ENCODE measurements around the gene LRP5. TPM values are rescaled to one million over a fixed set of nuclear protein-coding genes. Genes with fewer than 3 reads are reported as not detected.

The LRP5 gene
- total RNA-seq, 2 experiments from 2014 or later = 2.0 to 2.9 TPM

- no peak overlapping the region for H3K27ac ChIP-seq (ENCODE audit: low read depth in 1 of 2, low read length in 2 of 2)
- peaks cover 40% of the 10 kb centered on the region for H3K36me3 Mint-ChIP-seq (ENCODE audit: low read depth)
Observed at GRCh38 chr11:68481579-68482240, 169.3 kb downstream of the LRP5 start.

DNA sequence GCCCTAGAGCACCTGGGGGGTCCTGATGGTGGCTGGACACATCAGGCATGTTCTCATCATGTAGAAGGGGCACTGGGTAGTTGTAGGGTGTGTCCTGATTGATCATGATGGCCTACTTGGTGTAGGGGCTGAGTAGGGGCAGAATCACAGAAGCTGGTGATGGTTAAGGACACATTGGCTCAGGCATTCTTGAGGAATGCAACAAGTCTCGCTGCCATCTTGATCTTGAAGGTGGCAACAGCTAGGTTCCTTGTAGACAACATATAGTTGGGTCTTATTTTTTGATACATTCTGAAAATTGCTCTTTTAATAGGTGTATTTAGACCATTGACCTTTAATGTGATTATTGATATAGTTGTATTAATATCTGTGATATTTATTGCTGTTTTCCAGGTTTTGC lies 176.2 kb downstream of the LRP5 start:
- H3K27me3 Mint-ChIP-seq = no peaks in the 10 kb centered on the region
- no peak for TF ChIP-seq CTCF (IDR thresholded peaks at IDR 0.05)
- peaks cover 88% of the 10 kb centered on the region for H3K4me1 Mint-ChIP-seq (ENCODE audit: low read depth)
- H3K36me3 ChIP-seq (ENCODE audit: insufficient read depth, low read length) = peaks cover 2% of the 10 kb centered on the region
- DNase-seq = no peak
- H3K4me3 ChIP-seq (ENCODE audit: low read length) = no peak overlapping the region
- H3K9me3 Mint-ChIP-seq = no peaks in the 10 kb centered on the region
- no peak for ATAC-seq (ENCODE audit: poor library complexity)
- intact Hi-C loops (cut with DNase I, micrococcal nuclease) = loop anchor here in 1 of 2 experiments (5.0 kb wide), 1 partner anchor 39 kb away; no protein-coding TSS in a partner anchor
- POLR2A ChIA-PET = interaction anchor here (0.6 to 1.1 kb wide), 2 partner anchors 21 to 22 kb away, joined by 3 read pairs; no protein-coding TSS in a partner anchor
- H3K27ac ChIP-seq (ENCODE audit: low read depth in 1 of 2, low read length in 2 of 2) = no peak overlapping the region
- no peaks in the 10 kb centered on the region for H3K9me3 ChIP-seq (ENCODE audit: control insufficient read depth in 1 of 2, insufficient read depth in 1 of 2, low read length in 2 of 2)
- H3K27ac Mint-ChIP-seq = peak overlapping the region; percentile 40
- H3K4me3 Mint-ChIP-seq = peak overlapping the region; percentile 1
- H3K36me3 Mint-ChIP-seq (ENCODE audit: low read depth) = peaks cover 25% of the 10 kb centered on the region
- H3K4me1 ChIP-seq (ENCODE audit: insufficient read depth, low read length) = peaks cover 41% of the 10 kb centered on the region
- no peaks in the 10 kb centered on the region for H3K27me3 ChIP-seq (ENCODE audit: control insufficient read depth in 1 of 2, insufficient read depth in 2 of 2, low read length in 2 of 2)
- CTCF ChIA-PET = interaction anchor here (1.2 to 1.6 kb wide), 2 partner anchors 16 to 33 kb away, joined by 3 read pairs; no protein-coding TSS in a partner anchor

More at GRCh38 chr11:68481579-68482240, 169.3 kb downstream of the LRP5 start:
- intact Hi-C loops (cut with DNase I, micrococcal nuclease) = no loop called here
- Histone ChIP-seq H3K4me3 (ENCODE audit: low read length) (no peak overlapping the region), H3K9me3 (ENCODE audit: control insufficient read depth in 1 of 2, insufficient read depth in 1 of 2, low read length in 2 of 2) (no peaks in the 10 kb centered on the region), H3K27me3 (ENCODE audit: control insufficient read depth in 1 of 2, insufficient read depth in 2 of 2, low read length in 2 of 2) (no peaks in the 10 kb centered on the region), H3K36me3 (ENCODE audit: insufficient read depth, low read length) (peaks cover 4% of the 10 kb centered on the region), H3K4me1 (ENCODE audit: insufficient read depth, low read length) (peaks cover 30% of the 10 kb centered on the region)
- Mint-ChIP-seq H3K27me3 (no peaks in the 10 kb centered on the region), H3K4me3 (no peak overlapping the region), H3K4me1 (ENCODE audit: low read depth) (peaks cover 91% of the 10 kb centered on the region), H3K9me3 (no peaks in the 10 kb centered on the region), H3K27ac (peak overlapping the region; percentile 41)
- DNase-seq (no peak), ATAC-seq (ENCODE audit: poor library complexity) (no peak)
- ChIA-PET POLR2A (interaction anchor here (1.4 kb wide), 1 partner anchor 21 kb away, joined by 6 read pairs; the partner anchor contains the start of gene PPP6R3), CTCF (interaction anchor here (0.9 to 1.0 kb wide), 2 partner anchors 10 to 13 kb away, joined by 3 read pairs; no protein-coding TSS in a partner anchor)
- no peak for TF ChIP-seq CTCF (IDR thresholded peaks at IDR 0.05)

- Mint-ChIP-seq H3K27ac (no peak overlapping the region), H3K27me3 (no peaks in the 10 kb centered on the region), H3K9me3 (no peaks in the 10 kb centered on the region), H3K4me3 (no peak overlapping the region), H3K4me1 (ENCODE audit: low read depth) (peaks cover 82% of the 10 kb centered on the region), H3K36me3 (ENCODE audit: low read depth) (peaks cover 9% of the 10 kb centered on the region)
- intact Hi-C loops (cut with DNase I, micrococcal nuclease) = no loop called here
- DNase-seq = no peak
- H3K9me3 ChIP-seq (ENCODE audit: control insufficient read depth in 1 of 2, insufficient read depth in 1 of 2, low read length in 2 of 2) = no peaks in the 10 kb centered on the region
- H3K27me3 ChIP-seq (ENCODE audit: control insufficient read depth in 1 of 2, insufficient read depth in 2 of 2, low read length in 2 of 2) = no peaks in the 10 kb centered on the region
- ChIA-PET POLR2A (interaction anchor here (1.1 kb wide), 1 partner anchor 9 kb away, joined by 4 read pairs; no protein-coding TSS in a partner anchor), CTCF (interaction anchor here (0.7 to 1.7 kb wide), 3 partner anchors 10 to 14 kb away, joined by 3 to 7 read pairs (median 4); no protein-coding TSS in a partner anchor)
- no peak overlapping the region for H3K4me3 ChIP-seq (ENCODE audit: low read length)
- H3K36me3 ChIP-seq (ENCODE audit: insufficient read depth, low read length) = no peaks in the 10 kb centered on the region
- H3K4me1 ChIP-seq (ENCODE audit: insufficient read depth, low read length) = peaks cover 44% of the 10 kb centered on the region
- ATAC-seq (ENCODE audit: poor library complexity) = no peak
- TF ChIP-seq CTCF (IDR thresholded peaks at IDR 0.05) = no peak
- H3K27ac ChIP-seq (ENCODE audit: low read depth in 1 of 2, low read length in 2 of 2) = no peak overlapping the region
Observed at GRCh38 chr11:68495220-68495729, 182.9 kb downstream of the LRP5 start.
